Liver (tissue), 9 donors: ENCODE data around the gene BCAS1. TPM values are rescaled to one million over a fixed set of nuclear protein-coding genes. Genes with fewer than 3 reads are reported as not detected.

Experiments used
- DNase-seq: peaks from one replicate; pipeline ENCODE4 v3.0.0-alpha.2; 2017; ENCODE audit warnings: low spot score
- H3K27ac ChIP-seq, 2 donors: one replicate each; pipeline ENCODE4 v1.7.0; 2013; ENCODE audit warnings: inconsistent platforms in 2 of 2, low read length in 2 of 2, control low read depth in 1 of 2, low read depth in 1 of 2, mild to moderate bottlenecking in 1 of 2
- H3K27me3 ChIP-seq, 4 donors: one replicate each; pipeline versions ENCODE4 v1.6.1 to v1.7.0; 2013; ENCODE audit warnings: low read length in 3 of 4, inconsistent platforms in 1 of 4, mild to moderate bottlenecking in 1 of 4, moderate library complexity in 1 of 4; ENCODE audit not compliant: control insufficient read depth in 4 of 4, insufficient read depth in 4 of 4
- H3K36me3 ChIP-seq, 4 donors: one replicate each; pipeline versions ENCODE4 v1.6.1 to v1.7.0; 2013; ENCODE audit warnings: low read length in 3 of 4, mild to moderate bottlenecking in 3 of 4, low read depth in 1 of 4, moderate library complexity in 1 of 4; ENCODE audit not compliant: control insufficient read depth in 4 of 4, insufficient read depth in 3 of 4
- H3K4me1 ChIP-seq, 4 donors: one replicate each; pipeline versions ENCODE4 v1.6.1 to v1.7.0; 2013; ENCODE audit warnings: low read length in 3 of 4, mild to moderate bottlenecking in 3 of 4, moderate library complexity in 1 of 4; ENCODE audit not compliant: control insufficient read depth in 4 of 4, insufficient read depth in 4 of 4
- H3K4me3 ChIP-seq, 3 donors: one replicate each; pipeline versions ENCODE4 v1.6.1 to v1.7.0; 2013; ENCODE audit warnings: low read length in 3 of 3, control low read depth in 1 of 3, low read depth in 1 of 3, mild to moderate bottlenecking in 1 of 3
- H3K9ac ChIP-seq, 2 donors: one replicate each; pipeline ENCODE4 v1.7.0; 2013; ENCODE audit warnings: low read length in 2 of 2, mild to moderate bottlenecking in 2 of 2, moderate library complexity in 2 of 2, control low read depth in 1 of 2, low read depth in 1 of 2
- H3K9me3 ChIP-seq, 4 donors: one replicate each; pipeline versions ENCODE4 v1.6.1 to v1.7.0; 2013; ENCODE audit warnings: low read length in 3 of 4; ENCODE audit not compliant: control insufficient read depth in 4 of 4
- ATF3 ChIP-seq: IDR thresholded peaks from 2 replicates; pipeline ENCODE4 v1.6.1; 2016; ENCODE audit warnings: antibody characterized with exemption
- CTCF ChIP-seq: fragments of 150-350 bp; IDR thresholded peaks from 2 replicates; pipeline ENCODE4 v1.5.1; 2017; ENCODE audit warnings: improper control_type of control experiment, low read depth, low read length; ENCODE audit not compliant: missing input control
- EGR1 ChIP-seq, 2 donors: IDR thresholded peaks; 2 replicates each; pipeline ENCODE4 v1.6.1; 2016 to 2018; ENCODE audit warnings: antibody characterized with exemption in 2 of 2, low read depth in 2 of 2
- FOXA1 ChIP-seq: IDR thresholded peaks from 2 replicates; pipeline ENCODE4 v1.6.1; 2016; ENCODE audit warnings: antibody characterized with exemption
- FOXA2 ChIP-seq: IDR thresholded peaks from 2 replicates; pipeline ENCODE4 v1.6.1; 2016; ENCODE audit warnings: antibody characterized with exemption
- GABPA ChIP-seq, 2 donors: IDR thresholded peaks in 1 of 2; conservative IDR thresholded peaks in 1 of 2; 2 replicates each; pipeline ENCODE4 v1.6.1; 2016; ENCODE audit warnings: antibody characterized with exemption in 2 of 2, mild to moderate bottlenecking in 1 of 2, moderate library complexity in 1 of 2
- HNF4A ChIP-seq, 2 donors: conservative IDR thresholded peaks; 2 replicates each; pipeline ENCODE4 v1.6.1; 2016; ENCODE audit warnings: antibody characterized with exemption in 2 of 2, mild to moderate bottlenecking in 2 of 2
- JUND ChIP-seq, 2 donors: IDR thresholded peaks; 2 replicates each; pipeline ENCODE4 v1.6.1; 2016; ENCODE audit warnings: antibody characterized with exemption in 2 of 2
- MAX ChIP-seq: IDR thresholded peaks from 2 replicates; pipeline ENCODE4 v1.6.1; 2016; ENCODE audit warnings: antibody characterized with exemption
- NR2F2 ChIP-seq: IDR thresholded peaks from 2 replicates; pipeline ENCODE4 v1.6.1; 2016; ENCODE audit warnings: antibody characterized with exemption
- RAD21 ChIP-seq, 2 donors: IDR thresholded peaks; 2 replicates each; pipeline ENCODE4 v1.6.1; 2016; ENCODE audit warnings: antibody characterized with exemption in 2 of 2, mild to moderate bottlenecking in 2 of 2
- REST ChIP-seq: IDR thresholded peaks from 2 replicates; pipeline ENCODE4 v1.6.1; 2016; ENCODE audit warnings: antibody characterized with exemption, mild to moderate bottlenecking
- RXRA ChIP-seq, 2 donors: IDR thresholded peaks; 2 replicates each; pipeline ENCODE4 v1.6.1; 2017 to 2018; ENCODE audit warnings: antibody characterized with exemption in 2 of 2, mild to moderate bottlenecking in 1 of 2
- SP1 ChIP-seq: IDR thresholded peaks from 2 replicates; pipeline ENCODE4 v1.6.1; 2018; ENCODE audit warnings: antibody characterized with exemption, mild to moderate bottlenecking
- TAF1 ChIP-seq: conservative IDR thresholded peaks from 2 replicates; pipeline ENCODE4 v1.6.1; 2016; ENCODE audit warnings: antibody characterized with exemption, mild to moderate bottlenecking
- YY1 ChIP-seq: IDR thresholded peaks from 2 replicates; pipeline ENCODE4 v1.6.1; 2016; ENCODE audit warnings: antibody characterized with exemption, mild to moderate bottlenecking
- ZBTB33 ChIP-seq: IDR thresholded peaks from 2 replicates; pipeline ENCODE4 v1.6.1; 2016; ENCODE audit warnings: antibody characterized with exemption
- WGBS: extraction: QIAGEN DNeasy Blood & Tissue Kit; methylation state at CpG from one replicate; pipeline ENCODE4 v1.1.7; 2013; 5-methylcytosine and 5-hydroxymethylcytosine counted together
- polyA plus RNA-seq, 2 donors: library from polyadenylated mRNA; stranded (reverse) in 1 of 2; unstranded in 1 of 2; fragments of 200-250 nt in 1 of 2; fragments of >200 nt in 1 of 2; fragmentation: Nextera tagmentation in 1 of 2; extraction: Ambion mirVana in 1 of 2; gene quantifications; one replicate each; pipeline versions ENCODE4 v1.2.1 to v1.2.3, GENCODE V29; 2013 to 2015
- total RNA-seq, 2 donors: library from RNA; depleted of rRNA; stranded (reverse); fragments of >200 nt; gene quantifications; one replicate each; pipeline ENCODE4 v1.2.3, GENCODE V29; 2014
- donor health status: healthy.
- donor health status: healthy.
- donor health status: healthy.
- donor health status: healthy.
- donor health status: healthy.

The BCAS1 gene
- total and polyA plus RNA-seq, 4 donors = under 0.01 to 0.93 (median 0.04) TPM

- DNase-seq = no peak
- TF ChIP-seq FOXA1 (no peak), ATF3 (no peak), REST (no peak)
- Histone ChIP-seq H3K4me1 (no peaks in the 10 kb centered on the region), H3K27me3 (no peaks in the 10 kb centered on the region), H3K9me3 (peaks cover 0 to 2% (median 0%) of the 10 kb centered on the region in 4 donors), H3K4me3 (no peak overlapping the region), H3K9ac (no peak overlapping the region), H3K27ac (no peak overlapping the region), H3K36me3 (no peaks in the 10 kb centered on the region)
- WGBS = 89% methylated on average over 3 of the region's 3 CpGs
Observed at GRCh38 chr20:54048891-54049545, 21.4 kb downstream of the BCAS1 start.

- TF ChIP-seq MAX (no peak), TAF1 (no peak), JUND (IDR thresholded peaks at IDR 0.05) (no peak), FOXA2 (no peak), HNF4A (conservative IDR thresholded peaks at IDR 0.05) (no peak), ZBTB33 (no peak), REST (no peak), RXRA (IDR thresholded peaks at IDR 0.05) (no peak), NR2F2 (no peak), EGR1 (IDR thresholded peaks at IDR 0.05; ENCODE audit: low read depth in 2 of 2) (no peak), YY1 (no peak), RAD21 (IDR thresholded peaks at IDR 0.05) (no peak), GABPA (IDR thresholded peaks at IDR 0.05 in 1 of 2, conservative IDR thresholded peaks at IDR 0.05 in 1 of 2) (no peak), FOXA1 (no peak), SP1 (no peak), ATF3 (no peak), CTCF (no peak)
- Histone ChIP-seq H3K27ac (no peak overlapping the region), H3K27me3 (no peaks in the 10 kb centered on the region), H3K9ac (no peak overlapping the region), H3K36me3 (no peaks in the 10 kb centered on the region), H3K9me3 (peaks cover 0 to 2% (median 0%) of the 10 kb centered on the region in 4 donors), H3K4me3 (no peak overlapping the region), H3K4me1 (no peaks in the 10 kb centered on the region)
- DNase-seq = no peak
- 99% methylated on average over 2 of the region's 2 CpGs for WGBS
Observed at GRCh38 chr20:54048481-54048880, 21.9 kb downstream of the BCAS1 start.
